ENCODE results near the gene ZNF500.
"Not testable (repeated sequence)": the region's sequence is repeated elsewhere in the genome, so short reads cannot be mapped to it uniquely, and the experiment has no call there.

The ZNF500 gene

GRCh38 chr16:4796982-4797804 is 30.2 kb upstream of the ZNF500 start:
- DNase-seq (ENCODE audit: low read depth) = no peak

- no peak for DNase-seq (ENCODE audit: low read depth)
Observed at GRCh38 chr16:4795828-4796572, 29.0 kb upstream of the ZNF500 start.

- no peak for DNase-seq (ENCODE audit: low read depth)
Observed at GRCh38 chr16:4795181-4795827, 28.3 kb upstream of the ZNF500 start, which contains the start of gene SMIM22. Gene SMIM22 (plus strand): TSS chr16:4795369. CDS start chr16:4795735, 366 bp downstream.

GRCh38 chr16:4792951-4793513 is 26.1 kb upstream of the ZNF500 start:
- no peak for DNase-seq (ENCODE audit: low read depth)

GRCh38 chr16:4790871-4791270 is 23.9 kb upstream of the ZNF500 start:
- DNase-seq (ENCODE audit: low read depth) = no peak

- DNase-seq (ENCODE audit: low read depth) = no peak
Observed at GRCh38 chr16:4790261-4790660, 23.3 kb upstream of the ZNF500 start.

GRCh38 chr16:4788910-4789309 is 21.9 kb upstream of the ZNF500 start:
- DNase-seq (ENCODE audit: low read depth) = no peak

GRCh38 chr16:4788489-4788889 is 21.5 kb upstream of the ZNF500 start:
- no peak for DNase-seq (ENCODE audit: low read depth)

GRCh38 chr16:4787627-4788482 is 20.9 kb upstream of the ZNF500 start, which contains the start of gene SEPTIN12:
Gene SEPTIN12 (minus strand): TSS chr16:4788345. CDS start chr16:4787645, 700 bp downstream.
- DNase-seq (ENCODE audit: low read depth) = no peak

GRCh38 chr16:4787068-4787467 is 20.1 kb upstream of the ZNF500 start:
- no peak for DNase-seq (ENCODE audit: low read depth)

- DNase-seq (ENCODE audit: low read depth) = no peak
Observed at GRCh38 chr16:4785758-4786433, 18.9 kb upstream of the ZNF500 start.

- not testable (repeated sequence) for DNase-seq (ENCODE audit: low read depth)
Observed at GRCh38 chr16:4784444-4784987, 17.6 kb upstream of the ZNF500 start.

- no peak for DNase-seq (ENCODE audit: low read depth)
Observed at GRCh38 chr16:4783951-4784336, 17.0 kb upstream of the ZNF500 start.

GRCh38 chr16:4783251-4783950 is 16.4 kb upstream of the ZNF500 start:
- DNase-seq (ENCODE audit: low read depth) = no peak

- DNase-seq (ENCODE audit: low read depth) = no peak
Observed at GRCh38 chr16:4780235-4780634, 13.3 kb upstream of the ZNF500 start.

GRCh38 chr16:4778050-4778392 is 11.1 kb upstream of the ZNF500 start:
- DNase-seq (ENCODE audit: low read depth) = no peak

- DNase-seq (ENCODE audit: low read depth) = no peak
Observed at GRCh38 chr16:4777339-4778049, 10.5 kb upstream of the ZNF500 start.

- DNase-seq (ENCODE audit: low read depth) = no peak
Observed at GRCh38 chr16:4776141-4776705, 9.3 kb upstream of the ZNF500 start.

- no peak for DNase-seq (ENCODE audit: low read depth)
Observed at GRCh38 chr16:4775005-4775404, 8.0 kb upstream of the ZNF500 start.

All from non-pigmented ciliary epithelial cell (primary cell).